SJSA1 (cell line): ENCODE data around the gene ZNF135. TPM values are rescaled to one million over a fixed set of nuclear protein-coding genes. Genes with fewer than 3 reads are reported as not detected.

ENCODE experiments used
- DNase-seq, 2 experiments: peaks; one replicate each; pipeline ENCODE4 v3.0.0-alpha.2; 2015 to 2020; ENCODE audit warnings: low spot score in 2 of 2, low read depth in 1 of 2
- H3K27ac ChIP-seq: fragments of 250-450 bp; sonication (Bioruptor Pico); 2 replicates; pipeline ENCODE4 v1.5.1; 2020; ENCODE audit warnings: mild to moderate bottlenecking, moderate library complexity
- H3K27me3 ChIP-seq: fragments of 250-450 bp; sonication (Bioruptor Pico); replicated peaks from 2 replicates; pipeline ENCODE4 v1.5.1; 2020; ENCODE audit warnings: mild to moderate bottlenecking, moderate library complexity
- H3K36me3 ChIP-seq: fragments of 250-450 bp; sonication (Bioruptor Pico); 2 replicates; pipeline ENCODE4 v1.5.1; 2020; ENCODE audit warnings: mild to moderate bottlenecking
- H3K4me1 ChIP-seq: fragments of 250-450 bp; sonication (Bioruptor Pico); replicated peaks from 2 replicates; pipeline ENCODE4 v1.6.1; 2021; ENCODE audit warnings: mild to moderate bottlenecking
- H3K4me3 ChIP-seq: fragments of 250-450 bp; sonication (Bioruptor Pico); 2 replicates; pipeline ENCODE4 v1.5.1; 2020; ENCODE audit warnings: mild to moderate bottlenecking
- H3K9me3 ChIP-seq: fragments of 250-450 bp; sonication (Bioruptor Pico); replicated peaks from 2 replicates; pipeline ENCODE4 v1.5.1; 2020; ENCODE audit warnings: mild to moderate bottlenecking
- total RNA-seq: library from RNA; depleted of rRNA; stranded (reverse); fragments of >200 nt; shearing (Covaris generic); gene quantifications from 2 replicates; pipeline ENCODE4 v1.2.3, GENCODE V29; 2014; rRNA removed

ZNF135 gene
- not detected in 2 replicates for total RNA-seq

- peaks cover 9% of the 10 kb centered on the region for H3K9me3 ChIP-seq
- DNase-seq, result no peak
- H3K4me3 ChIP-seq, result no peak within 1 kb of the TSS
- H3K36me3 ChIP-seq, result no peaks in the 10 kb centered on the region
- no peak within 1 kb of the TSS for H3K27ac ChIP-seq
- no peaks in the 10 kb centered on the region for H3K4me1 ChIP-seq
- H3K27me3 ChIP-seq, result no peaks in the 10 kb centered on the region
These were observed at the start of gene ZNF135 for GRCh38 chr19:58059003-58059670. TSS of gene ZNF135 (plus strand) at chr19:58059282. CDS start at chr19:58060003, 721 bp downstream.

GRCh38 chr19:58009301-58009665, 49.8 kb upstream of the ZNF135 start:
- H3K4me1 ChIP-seq, result no peaks in the 10 kb centered on the region
- H3K4me3 ChIP-seq, result no peak overlapping the region
- H3K27me3 ChIP-seq, result no peaks in the 10 kb centered on the region
- no peak overlapping the region for H3K27ac ChIP-seq
- peaks cover 16% of the 10 kb centered on the region for H3K9me3 ChIP-seq
- DNase-seq, result no peak
- H3K36me3 ChIP-seq, result 0 out of 2 replicates have a peak, but pooled peaks cover 6% of the 10 kb centered on the region

GRCh38 chr19:58009666-58010301, 49.3 kb upstream of the ZNF135 start:
- Histone ChIP-seq H3K36me3 (0 out of 2 replicates have a peak, but pooled peaks cover 6% of the 10 kb centered on the region), H3K27ac (no peak overlapping the region), H3K4me3 (no peak overlapping the region), H3K9me3 (peaks cover 16% of the 10 kb centered on the region), H3K27me3 (no peaks in the 10 kb centered on the region), H3K4me1 (no peaks in the 10 kb centered on the region)
- DNase-seq, result no peak

GRCh38 chr19:58010507-58010906, 48.6 kb upstream of the ZNF135 start:
- H3K27me3 ChIP-seq, result no peaks in the 10 kb centered on the region
- no peak for DNase-seq
- H3K9me3 ChIP-seq, result peaks cover 16% of the 10 kb centered on the region
- no peak overlapping the region for H3K27ac ChIP-seq
- H3K36me3 ChIP-seq, result 0 out of 2 replicates have a peak, but pooled peaks cover 6% of the 10 kb centered on the region
- no peaks in the 10 kb centered on the region for H3K4me1 ChIP-seq
- no peak overlapping the region for H3K4me3 ChIP-seq

- H3K4me1 ChIP-seq, result no peaks in the 10 kb centered on the region
- no peak overlapping the region for H3K27ac ChIP-seq
- peaks cover 14% of the 10 kb centered on the region for H3K9me3 ChIP-seq
- DNase-seq, result no peak
- no peak overlapping the region for H3K4me3 ChIP-seq
- H3K27me3 ChIP-seq, result no peaks in the 10 kb centered on the region
- no peaks in the 10 kb centered on the region for H3K36me3 ChIP-seq
These were observed 44.9 kb upstream of the ZNF135 start for GRCh38 chr19:58014141-58014540.

- no peaks in the 10 kb centered on the region for H3K36me3 ChIP-seq
- no peak overlapping the region for H3K4me3 ChIP-seq
- no peak overlapping the region for H3K27ac ChIP-seq
- no peak for DNase-seq
- H3K27me3 ChIP-seq, result no peaks in the 10 kb centered on the region
- H3K9me3 ChIP-seq, result peaks cover 8% of the 10 kb centered on the region; the same call in 1 of the 2 replicates
- no peaks in the 10 kb centered on the region for H3K4me1 ChIP-seq
These were observed 39.0 kb upstream of the ZNF135 start for GRCh38 chr19:58020129-58020528.

GRCh38 chr19:58021541-58022282, 37.4 kb upstream of the ZNF135 start:
- H3K27me3 ChIP-seq, result no peaks in the 10 kb centered on the region
- H3K4me3 ChIP-seq, result no peak overlapping the region
- H3K27ac ChIP-seq, result no peak overlapping the region
- H3K9me3 ChIP-seq, result peaks cover 8% of the 10 kb centered on the region; the same call in 1 of the 2 replicates
- no peaks in the 10 kb centered on the region for H3K36me3 ChIP-seq
- DNase-seq, result no peak
- H3K4me1 ChIP-seq, result no peaks in the 10 kb centered on the region

- Histone ChIP-seq H3K36me3 (no peaks in the 10 kb centered on the region), H3K27ac (no peak overlapping the region), H3K4me3 (no peak overlapping the region), H3K27me3 (no peaks in the 10 kb centered on the region), H3K4me1 (no peaks in the 10 kb centered on the region), H3K9me3 (peaks cover 8% of the 10 kb centered on the region; the same call in 1 of the 2 replicates)
- no peak for DNase-seq
These were observed 36.8 kb upstream of the ZNF135 start for GRCh38 chr19:58022283-58022660.

- Histone ChIP-seq H3K9me3 (peaks cover 10% of the 10 kb centered on the region), H3K36me3 (no peaks in the 10 kb centered on the region), H3K27ac (no peak overlapping the region), H3K4me1 (no peaks in the 10 kb centered on the region), H3K4me3 (no peak overlapping the region), H3K27me3 (no peaks in the 10 kb centered on the region)
- DNase-seq, result no peak
These were observed 34.4 kb upstream of the ZNF135 start for GRCh38 chr19:58024661-58025060.

- no peak within 1 kb of the TSS for H3K4me3 ChIP-seq
These were observed 25.2 kb upstream of the ZNF135 start, which contains the start of gene ZSCAN1 for GRCh38 chr19:58033741-58034476. TSS of gene ZSCAN1 (plus strand) at chr19:58034025. CDS start at chr19:58037837, 3,812 bp downstream.

GRCh38 chr19:58034477-58034793, 24.6 kb upstream of the ZNF135 start:
- Histone ChIP-seq H3K9me3 (peaks cover 19% of the 10 kb centered on the region), H3K4me3 (no peak overlapping the region), H3K36me3 (no peaks in the 10 kb centered on the region), H3K27me3 (no peaks in the 10 kb centered on the region), H3K4me1 (no peaks in the 10 kb centered on the region), H3K27ac (no peak overlapping the region)
- no peak for DNase-seq

More at GRCh38 chr19:58033741-58034476, 25.2 kb upstream of the ZNF135 start, which contains the start of gene ZSCAN1:
- Histone ChIP-seq H3K36me3 (no peaks in the 10 kb centered on the region), H3K9me3 (peaks cover 14% of the 10 kb centered on the region), H3K27me3 (no peaks in the 10 kb centered on the region), H3K27ac (no peak within 1 kb of the TSS), H3K4me1 (no peaks in the 10 kb centered on the region)
- DNase-seq, result no peak

- Histone ChIP-seq H3K4me1 (no peaks in the 10 kb centered on the region), H3K36me3 (no peaks in the 10 kb centered on the region), H3K4me3 (no peak overlapping the region), H3K27ac (no peak overlapping the region), H3K27me3 (no peaks in the 10 kb centered on the region), H3K9me3 (peaks cover 22% of the 10 kb centered on the region)
- DNase-seq, result no peak
These were observed 23.2 kb upstream of the ZNF135 start for GRCh38 chr19:58035863-58036262.

- peaks cover 32% of the 10 kb centered on the region for H3K9me3 ChIP-seq
- no peak overlapping the region for H3K27ac ChIP-seq
- H3K4me3 ChIP-seq, result no peak overlapping the region
- no peak for DNase-seq
- H3K4me1 ChIP-seq, result no peaks in the 10 kb centered on the region
- H3K36me3 ChIP-seq, result no peaks in the 10 kb centered on the region
- no peaks in the 10 kb centered on the region for H3K27me3 ChIP-seq
These were observed 21.0 kb upstream of the ZNF135 start for GRCh38 chr19:58037927-58038687.
